K562 (cell line): ENCODE data around the gene CDCA4.

ENCODE experiments used
- CHD1 ChIP-seq: fragments of 200-600 bp; sonication (generic); IDR thresholded peaks from one replicate; pipeline ENCODE4 v1.6.1; 2012; ENCODE audit warnings: mild to moderate bottlenecking, moderate library complexity, low read length, inconsistent platforms
- CTCF ChIP-seq, 3 experiments: IDR thresholded peaks in 2 of 3; conservative IDR thresholded peaks in 1 of 3; 2 replicates each; pipeline ENCODE4 v1.5.1; 2011 to 2012; ENCODE audit warnings: low read length in 3 of 3, mild to moderate bottlenecking in 3 of 3, control low read depth in 2 of 3, improper control_type of control experiment in 1 of 3, inconsistent platforms in 1 of 3, low read depth in 1 of 3, mixed read lengths in 1 of 3, moderate library complexity in 1 of 3; ENCODE audit not compliant: insufficient read depth in 2 of 3
- HDAC3 ChIP-seq: fragments of 450-650 bp; IDR thresholded peaks from 2 replicates; pipeline ENCODE4 v1.6.1; 2018; ENCODE audit warnings: borderline replicate concordance, mild to moderate bottlenecking, moderate library complexity; ENCODE audit not compliant: partially characterized antibody
- KLF13 ChIP-seq: fragments of 450-650 bp; IDR thresholded peaks from 2 replicates; pipeline ENCODE4 v1.6.1; 2016; ENCODE audit warnings: missing genetic modification characterization, low read depth, mild to moderate bottlenecking, missing compliant biosample characterization, moderate library complexity, borderline replicate concordance
- LARP7 ChIP-seq: fragments of 450-650 bp; IDR thresholded peaks from 2 replicates; pipeline ENCODE4 v1.6.1; 2016
- MXI1 ChIP-seq: IDR thresholded peaks from 2 replicates; pipeline ENCODE4 v1.6.1; 2011; ENCODE audit warnings: low read depth, mild to moderate bottlenecking, improper control_type of control experiment, low read length
- NFXL1 ChIP-seq: fragments of 450-650 bp; formaldehyde crosslinking; IDR thresholded peaks from 2 replicates; pipeline ENCODE4 v1.4.0; 2021; ENCODE audit warnings: mild to moderate bottlenecking
- NRF1 ChIP-seq, 2 experiments: fragments of 450-650 bp; IDR thresholded peaks in 1 of 2; conservative IDR thresholded peaks in 1 of 2; 2 replicates each; pipeline ENCODE4 v1.6.1; 2014; ENCODE audit warnings: mild to moderate bottlenecking in 2 of 2
- RERE ChIP-seq: sonication (generic); formaldehyde crosslinking; IDR thresholded peaks from 2 replicates; pipeline ENCODE4 v1.8.0; 2023; ENCODE audit warnings: missing genetic modification reagents, mild to moderate bottlenecking, borderline replicate concordance
- STAT5B ChIP-seq: fragments of 250-450 bp; sonication (Bioruptor Pico); IDR thresholded peaks from 2 replicates; pipeline ENCODE4 v1.8.0; 2021; ENCODE audit warnings: mild to moderate bottlenecking, inconsistent platforms
- ZBTB1 ChIP-seq: sonication (generic); formaldehyde crosslinking; IDR thresholded peaks from 2 replicates; pipeline ENCODE4 v1.8.1; 2023; ENCODE audit warnings: missing genetic modification reagents, low read depth, mild to moderate bottlenecking, borderline replicate concordance
- ZBTB8A ChIP-seq: fragments of 450-650 bp; IDR thresholded peaks from 2 replicates; pipeline ENCODE4 v1.6.1; 2018; ENCODE audit warnings: mild to moderate bottlenecking, moderate library complexity; ENCODE audit not compliant: partially characterized antibody
- ZNF184 ChIP-seq: sonication (generic); formaldehyde crosslinking; IDR thresholded peaks from 2 replicates; pipeline ENCODE4 v1.5.0; 2020; ENCODE audit warnings: missing genetic modification reagents
- ZSCAN29 ChIP-seq: fragments of 450-650 bp; IDR thresholded peaks from 2 replicates; pipeline ENCODE4 v1.6.1; 2017

GRCh38 chr14:105028251-105028927, 7.5 kb upstream of the CDCA4 start:
- TF ChIP-seq NFXL1 (CRISPR knock-in tag) (no peak), MXI1 (no peak), ZBTB1 (CRISPR knock-in tag) (no peak), ZSCAN29 (no peak), LARP7 (no peak), KLF13 (no peak), HDAC3 (no peak), CHD1 (no peak), RERE (CRISPR knock-in tag) (no peak), CTCF (IDR thresholded peaks at IDR 0.05 in 2 of 3, conservative IDR thresholded peaks at IDR 0.05 in 1 of 3; ENCODE audit: insufficient read depth in 2 of 3, low read depth in 1 of 3, low read length in 3 of 3) (no peak), STAT5B (no peak), ZNF184 (no peak), ZBTB8A (no peak), NRF1 (conservative IDR thresholded peaks at IDR 0.05 in 1 of 2, IDR thresholded peaks at IDR 0.05 in 1 of 2) (no peak)
